B cell (primary cell): ENCODE results near the gene JPH2. TPM values are rescaled to one million over a fixed set of nuclear protein-coding genes. Genes with fewer than 3 reads are reported as not detected.

Experiments used
- ATAC-seq: fragments of 200-7000 bp; cut with Tn5 transposase; one replicate; pipeline ENCODE4 v1.10.0; 2021; ENCODE audit warnings: low read depth, mild to moderate bottlenecking, moderate number of reproducible peaks, moderate library complexity
- CTCF ChIA-PET: fragments of 350-600 bp; sonication (Branson Sonifier 250); formaldehyde crosslinking; loops from one replicate; lab custom pipeline; 2021; ENCODE audit warnings: antibody characterized with exemption, inconsistent platforms; lab: Charles Lee
- POLR2A ChIA-PET: fragments of 350-600 bp; sonication (Branson Sonifier 250); formaldehyde crosslinking; loops from one replicate; lab custom pipeline; 2021; ENCODE audit warnings: antibody characterized with exemption; lab: Charles Lee
- DNase-seq: peaks from one replicate; pipeline ENCODE4 v3.0.0; 2013
- H2AFZ ChIP-seq: 2 replicates; pipeline ENCODE4 v1.6.1; 2012; ENCODE audit warnings: mild to moderate bottlenecking, low read depth, low read length; ENCODE audit not compliant: insufficient read depth, poor library complexity, severe bottlenecking
- H3K27ac ChIP-seq, 2 donors: 1 replicate in 1 of 2; 2 replicates in 1 of 2; pipeline ENCODE4 v1.5.1; 2012 to 2013; ENCODE audit warnings: low read length in 2 of 2, mild to moderate bottlenecking in 2 of 2, moderate library complexity in 1 of 2
- H3K27me3 ChIP-seq, 4 experiments: fragments of 200-600 bp in 1 of 4; sonication (generic) in 1 of 4; replicated peaks in 1 of 4; 1 replicate in 2 of 4; 2 replicates in 2 of 4; pipeline versions ENCODE4 v1.6.1 to v1.7.0; 2013 to 2016; ENCODE audit warnings: low read length in 3 of 4, mild to moderate bottlenecking in 2 of 4, mixed read lengths in 1 of 4, moderate library complexity in 1 of 4; ENCODE audit not compliant: insufficient read depth in 4 of 4, control insufficient read depth in 3 of 4; ENCODE audit errors: control extremely low read depth in 1 of 4
- H3K36me3 ChIP-seq, 2 experiments: replicated peaks in 1 of 2; 1 replicate in 1 of 2; 2 replicates in 1 of 2; pipeline versions ENCODE4 v1.6.1 to v1.7.1; 2013; ENCODE audit warnings: low read length in 1 of 2; ENCODE audit not compliant: insufficient read depth in 2 of 2, control insufficient read depth in 1 of 2; ENCODE audit errors: control extremely low read depth in 1 of 2, extremely low read depth in 1 of 2
- H3K4me1 ChIP-seq, 2 donors: fragments of 200-600 bp in 1 of 2; sonication (generic) in 1 of 2; 1 replicate in 1 of 2; 2 replicates in 1 of 2; pipeline versions ENCODE4 v1.5.1 to v1.6.1; 2013 to 2017; ENCODE audit warnings: low read length in 2 of 2; ENCODE audit not compliant: control insufficient read depth in 2 of 2, insufficient read depth in 2 of 2
- H3K4me2 ChIP-seq: replicated peaks from 2 replicates; pipeline ENCODE3; 2012; ENCODE audit warnings: mild to moderate bottlenecking, low read depth, low read length; ENCODE audit not compliant: poor library complexity, severe bottlenecking
- H3K4me3 ChIP-seq, 5 experiments: fragments of 200-600 bp in 1 of 5; sonication (generic) in 1 of 5; 1 replicate in 3 of 5; 2 replicates in 2 of 5; pipeline versions ENCODE4 v1.5.1 to v1.7.0; 2011 to 2016; ENCODE audit warnings: low read length in 4 of 5, mild to moderate bottlenecking in 4 of 5, low read depth in 2 of 5, control low read depth in 1 of 5, moderate library complexity in 1 of 5; ENCODE audit not compliant: insufficient read depth in 1 of 5; ENCODE audit errors: control extremely low read depth in 1 of 5, extremely low read depth in 1 of 5
- H3K79me2 ChIP-seq: fragments of 200-600 bp; sonication (generic); one replicate; pipeline ENCODE4 v1.6.0; 2016; ENCODE audit warnings: low read length; ENCODE audit not compliant: control insufficient read depth, insufficient read depth
- H3K9ac ChIP-seq: fragments of 200-600 bp; sonication (generic); 2 replicates; pipeline ENCODE4 v1.6.1; 2017; ENCODE audit warnings: mild to moderate bottlenecking, low read length, moderate library complexity
- H3K9me3 ChIP-seq, 3 donors: one replicate each; pipeline versions ENCODE4 v1.6.1 to v1.7.1; 2013; ENCODE audit warnings: low read length in 2 of 3; ENCODE audit not compliant: control insufficient read depth in 2 of 3, insufficient read depth in 1 of 3; ENCODE audit errors: control extremely low read depth in 1 of 3
- H4K20me1 ChIP-seq: 2 replicates; pipeline ENCODE4 v1.6.0; 2012; ENCODE audit warnings: mild to moderate bottlenecking, low read length; ENCODE audit not compliant: insufficient read depth, control insufficient read depth, poor library complexity, severe bottlenecking
- H3K27ac Mint-ChIP-seq: one replicate; pipeline ENCODE4 v1.8.0; 2021; ENCODE audit warnings: mixed read lengths
- H3K27me3 Mint-ChIP-seq: one replicate; pipeline ENCODE4 v1.8.0; 2021; ENCODE audit warnings: mixed read lengths
- H3K4me1 Mint-ChIP-seq: one replicate; pipeline ENCODE4 v1.8.0; 2021; ENCODE audit warnings: mixed read lengths
- H3K4me3 Mint-ChIP-seq: one replicate; pipeline ENCODE4 v1.8.0; 2021; ENCODE audit warnings: mixed read lengths
- H3K9me3 Mint-ChIP-seq: one replicate; pipeline ENCODE4 v1.8.0; 2022; ENCODE audit warnings: mixed read lengths; ENCODE audit not compliant: insufficient read depth
- EZH2 ChIP-seq: IDR thresholded peaks from 2 replicates; pipeline ENCODE4 v1.6.1; 2012; ENCODE audit warnings: borderline replicate concordance, low read depth, mild to moderate bottlenecking, moderate library complexity, low read length; ENCODE audit not compliant: insufficient read depth, poor library complexity, severe bottlenecking
- WGBS: methylation state at CpG from one replicate; pipeline ENCODE4 v1.1.5; 2013; ENCODE audit warnings: missing lambda C conversion rate; ENCODE audit not compliant: insufficient coverage; 5-methylcytosine and 5-hydroxymethylcytosine counted together
- intact Hi-C: fragments of 100-400 bp; cut with micrococcal nuclease; formaldehyde crosslinking; loops from one replicate; pipeline ENCODE4 v1.10.0; 2022
- polyA plus RNA-seq: library from polyadenylated mRNA; depleted of rRNA; stranded (reverse); fragments of >200 nt; gene quantifications from 2 replicates; pipeline ENCODE4 v1.2.3, GENCODE V29; 2012
- total RNA-seq, 2 donors: library from RNA; stranded (reverse); fragments of 120-200 nt in 1 of 2; gene quantifications; 1 replicate in 1 of 2; 2 replicates in 1 of 2; pipeline versions ENCODE4 v1.2.3 to v1.2.4, GENCODE V29; 2013 to 2022
- TF ChIP-seq, protein P1 (sequence below): fragments of 200-600 bp; IDR thresholded peaks from one replicate; pipeline ENCODE4 v1.8.0; 2022; ENCODE audit warnings: antibody characterized with exemption, mild to moderate bottlenecking

JPH2 gene
- total and polyA plus RNA-seq, 2 donors (not counting 1 experiment from before 2014, with no cell fraction given), result 0.10 TPM; not detected in 1

DNA sequence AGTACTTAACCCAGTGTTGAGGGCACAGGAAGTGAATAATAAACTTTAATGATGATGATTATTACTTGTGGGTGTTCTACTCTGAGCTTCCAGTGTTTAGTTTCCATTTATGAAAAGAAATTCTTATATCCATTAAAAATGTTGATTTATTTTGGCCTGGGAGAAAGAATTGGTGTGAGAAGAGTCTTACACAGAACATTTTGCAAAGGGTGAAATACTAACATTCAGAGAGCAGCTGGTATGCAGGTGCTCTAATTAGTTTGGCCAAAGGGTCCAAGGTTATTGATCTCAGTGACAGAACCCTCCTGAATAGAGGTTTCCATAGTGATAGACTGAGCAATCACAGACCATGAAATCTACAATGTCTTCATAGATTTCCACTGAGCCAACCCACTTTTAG lies 19.1 kb upstream of the JPH2 start:
- H3K36me3 ChIP-seq, result peaks cover 4 to 47% of the 10 kb centered on the region in 2 experiments
- H3K9ac ChIP-seq, result no peak overlapping the region
- POLR2A ChIA-PET, result interaction anchor here (0.6 kb wide), 1 partner anchor 600 kb away, joined by 5 read pairs; no protein-coding TSS in a partner anchor

DNA sequence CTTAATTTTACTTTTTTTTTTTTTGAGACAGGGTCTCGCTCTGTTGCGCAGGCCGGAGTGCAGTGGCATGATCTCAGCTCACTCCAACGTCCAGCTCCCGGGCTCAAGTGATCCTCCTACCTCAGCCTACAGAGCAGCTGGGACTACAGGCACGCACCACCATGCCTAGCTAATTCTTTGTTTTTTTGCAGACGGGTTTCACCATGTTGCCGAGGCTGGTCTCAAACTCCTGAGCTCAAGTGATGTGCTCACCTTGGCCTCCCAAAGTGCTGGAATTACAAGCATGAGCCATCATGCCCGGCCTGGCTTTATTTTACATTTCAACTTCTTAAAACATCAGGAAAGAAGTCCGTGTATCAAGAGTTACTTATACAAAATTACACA lies 17.8 kb upstream of the JPH2 start:
- ChIA-PET CTCF (no interaction called here), POLR2A (interaction anchor here (0.6 kb wide), 1 partner anchor 618 kb away, joined by 4 read pairs; no protein-coding TSS in a partner anchor)
- intact Hi-C loops, result no loop called here
- peaks cover 88% of the 10 kb centered on the region for H4K20me1 ChIP-seq
- Mint-ChIP-seq H3K4me3 (no peak overlapping the region), H3K9me3 (no peaks in the 10 kb centered on the region), H3K27me3 (no peaks in the 10 kb centered on the region), H3K4me1 (peaks cover 57% of the 10 kb centered on the region), H3K27ac (no peak overlapping the region)
- TF ChIP-seq, protein P1, sequence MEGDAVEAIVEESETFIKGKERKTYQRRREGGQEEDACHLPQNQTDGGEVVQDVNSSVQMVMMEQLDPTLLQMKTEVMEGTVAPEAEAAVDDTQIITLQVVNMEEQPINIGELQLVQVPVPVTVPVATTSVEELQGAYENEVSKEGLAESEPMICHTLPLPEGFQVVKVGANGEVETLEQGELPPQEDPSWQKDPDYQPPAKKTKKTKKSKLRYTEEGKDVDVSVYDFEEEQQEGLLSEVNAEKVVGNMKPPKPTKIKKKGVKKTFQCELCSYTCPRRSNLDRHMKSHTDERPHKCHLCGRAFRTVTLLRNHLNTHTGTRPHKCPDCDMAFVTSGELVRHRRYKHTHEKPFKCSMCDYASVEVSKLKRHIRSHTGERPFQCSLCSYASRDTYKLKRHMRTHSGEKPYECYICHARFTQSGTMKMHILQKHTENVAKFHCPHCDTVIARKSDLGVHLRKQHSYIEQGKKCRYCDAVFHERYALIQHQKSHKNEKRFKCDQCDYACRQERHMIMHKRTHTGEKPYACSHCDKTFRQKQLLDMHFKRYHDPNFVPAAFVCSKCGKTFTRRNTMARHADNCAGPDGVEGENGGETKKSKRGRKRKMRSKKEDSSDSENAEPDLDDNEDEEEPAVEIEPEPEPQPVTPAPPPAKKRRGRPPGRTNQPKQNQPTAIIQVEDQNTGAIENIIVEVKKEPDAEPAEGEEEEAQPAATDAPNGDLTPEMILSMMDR, result no peak
- no peak for TF ChIP-seq EZH2
- H3K4me3 ChIP-seq, result no peak overlapping the region
- no peaks in the 10 kb centered on the region for H3K9me3 ChIP-seq
- ATAC-seq (no peak), DNase-seq (no peak)
- no peak overlapping the region for H3K4me2 ChIP-seq
- no peak overlapping the region for H2AFZ ChIP-seq
- no peaks in the 10 kb centered on the region for H3K27me3 ChIP-seq
- H3K27ac ChIP-seq, result no peak overlapping the region
- H3K36me3 ChIP-seq, result peaks cover 7 to 60% of the 10 kb centered on the region in 2 experiments
- 95% methylated on average over 8 of the region's 10 CpGs for WGBS
- peaks cover 23 to 27% of the 10 kb centered on the region in 2 donors for H3K4me1 ChIP-seq
- H3K79me2 ChIP-seq, result peaks cover 99% of the 10 kb centered on the region
- H3K9ac ChIP-seq, result no peak overlapping the region

More for the DNA sequence above, 19.1 kb upstream of the JPH2 start:
- no peak for DNase-seq
- Histone ChIP-seq H3K27me3 (no peaks in the 10 kb centered on the region), H4K20me1 (peaks cover 79% of the 10 kb centered on the region), H3K4me1 (peaks cover 27% of the 10 kb centered on the region in 2 donors), H3K9me3 (no peaks in the 10 kb centered on the region), H3K4me2 (no peak overlapping the region), H3K27ac (peak overlapping the region in 1 of 2 donors; percentile 39), H3K4me3 (no peak overlapping the region), H2AFZ (no peak overlapping the region), H3K79me2 (peaks cover 93% of the 10 kb centered on the region)
- Mint-ChIP-seq H3K27ac (no peak overlapping the region), H3K4me3 (no peak overlapping the region), H3K9me3 (no peaks in the 10 kb centered on the region), H3K27me3 (no peaks in the 10 kb centered on the region), H3K4me1 (peaks cover 60% of the 10 kb centered on the region)
- TF ChIP-seq EZH2, result no peak
- TF ChIP-seq, protein P1, result no peak
- intact Hi-C loops, result no loop called here
- CTCF ChIA-PET, result interaction anchor here (1.1 to 1.7 kb wide), 4 partner anchors 10 to 17 kb away, joined by 3 to 4 read pairs (median 4); no protein-coding TSS in a partner anchor
- no peak for ATAC-seq
